ENCODE measurements around the gene SUN2. TPM values are rescaled to one million over a fixed set of nuclear protein-coding genes. Genes with fewer than 3 reads are reported as not detected.

Gene SUN2
- total RNA-seq, 1 experiment from 2014 or later, result 110 TPM

DNA sequence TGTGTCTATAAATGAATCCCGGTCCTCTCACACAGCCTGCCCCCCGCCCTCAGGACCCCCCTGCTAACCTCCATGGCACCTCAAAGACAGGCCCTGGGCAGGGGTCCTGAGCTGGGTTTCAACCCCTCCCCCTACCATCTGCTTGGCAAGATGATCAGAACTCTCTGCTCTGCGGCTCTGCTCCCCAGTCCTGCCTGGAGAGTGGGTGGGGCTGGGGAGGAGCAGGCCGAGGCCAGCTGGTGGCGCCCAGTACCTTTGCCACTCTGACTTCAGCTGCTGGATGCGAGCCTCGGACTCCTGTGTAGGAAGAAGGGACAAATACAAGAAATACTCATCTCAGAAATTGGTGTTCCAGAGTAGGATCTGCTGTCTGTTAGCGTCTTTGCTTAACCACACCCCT, 15.0 kb downstream of the SUN2 start:
- in situ Hi-C loops (cut with HindIII; ENCODE audit: low pct_unique_long_range_greater_than_20kb, low sequenced_read_pairs), result no loop called here
- no peak for DNase-seq (ENCODE audit: low read depth)

DNA sequence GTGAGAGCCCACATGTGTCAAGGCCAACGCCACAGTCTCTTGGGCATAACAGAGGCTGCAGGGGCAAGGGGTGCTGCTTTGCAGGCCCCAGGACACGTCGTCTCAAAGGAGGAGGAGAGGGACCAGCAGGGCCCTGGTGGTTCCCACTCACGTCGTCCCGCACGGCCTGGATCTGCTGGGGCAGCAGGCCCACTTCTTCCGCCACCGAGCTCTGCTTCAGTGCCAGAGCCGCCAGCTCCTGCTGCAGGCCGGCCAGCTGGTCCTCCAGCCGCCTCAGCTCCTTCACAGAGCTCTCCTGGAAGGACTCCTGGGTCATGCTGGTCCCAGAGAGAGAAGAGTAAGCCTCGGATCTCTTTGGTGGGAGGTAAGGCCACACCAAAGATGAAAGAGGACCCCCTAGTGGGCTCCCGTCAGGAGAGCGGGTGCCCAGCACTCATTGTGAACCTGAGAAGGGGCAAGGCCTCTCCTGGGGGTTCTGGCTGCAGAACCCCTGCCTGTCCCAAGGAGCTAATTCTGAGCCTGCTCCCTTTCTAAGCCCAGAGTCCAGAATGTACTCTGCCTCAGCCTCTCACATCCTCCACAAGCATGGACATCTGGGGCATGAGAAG, 15.6 kb downstream of the SUN2 start:
- DNase-seq (ENCODE audit: low read depth), result no peak
- in situ Hi-C loops (cut with HindIII; ENCODE audit: low pct_unique_long_range_greater_than_20kb, low sequenced_read_pairs), result no loop called here

DNA sequence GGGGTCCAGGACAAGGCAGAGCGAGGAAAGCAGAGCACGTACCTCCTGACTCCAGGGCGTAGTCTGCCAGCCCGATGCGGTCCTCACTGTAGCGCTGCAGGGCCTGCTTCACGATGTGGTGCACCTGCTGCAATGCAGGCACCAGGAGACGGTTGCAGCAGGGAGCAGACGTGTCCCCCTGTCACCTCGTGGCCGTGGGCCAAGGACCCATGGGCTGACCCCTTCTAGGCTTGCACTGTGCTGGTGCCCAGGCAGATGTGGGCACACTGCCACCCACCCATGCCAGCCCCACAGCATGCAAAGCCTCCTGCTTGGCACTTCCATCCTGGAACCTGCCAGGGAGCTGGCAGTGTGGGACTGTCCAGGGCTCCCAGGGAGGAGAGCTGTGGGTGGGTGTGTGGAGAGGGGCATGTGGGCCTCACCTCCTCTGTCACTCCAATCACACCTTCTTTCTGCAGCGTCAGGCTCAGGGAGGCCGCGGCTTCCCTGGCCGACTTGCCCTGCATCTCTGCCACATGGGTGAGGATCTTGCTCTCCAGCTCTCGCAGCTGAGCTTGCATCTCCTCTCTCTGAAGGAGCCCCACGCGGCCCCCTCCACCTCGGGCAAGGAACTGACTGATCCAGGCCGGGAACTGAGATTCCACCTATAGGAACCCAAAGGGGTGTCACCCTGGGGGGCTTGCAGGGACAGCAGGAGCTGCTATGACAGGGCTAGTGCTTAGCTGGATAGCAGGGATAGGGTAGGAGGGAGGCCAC, 16.3 kb downstream of the SUN2 start:
- in situ Hi-C loops (cut with HindIII; ENCODE audit: low pct_unique_long_range_greater_than_20kb, low sequenced_read_pairs), result no loop called here

DNA sequence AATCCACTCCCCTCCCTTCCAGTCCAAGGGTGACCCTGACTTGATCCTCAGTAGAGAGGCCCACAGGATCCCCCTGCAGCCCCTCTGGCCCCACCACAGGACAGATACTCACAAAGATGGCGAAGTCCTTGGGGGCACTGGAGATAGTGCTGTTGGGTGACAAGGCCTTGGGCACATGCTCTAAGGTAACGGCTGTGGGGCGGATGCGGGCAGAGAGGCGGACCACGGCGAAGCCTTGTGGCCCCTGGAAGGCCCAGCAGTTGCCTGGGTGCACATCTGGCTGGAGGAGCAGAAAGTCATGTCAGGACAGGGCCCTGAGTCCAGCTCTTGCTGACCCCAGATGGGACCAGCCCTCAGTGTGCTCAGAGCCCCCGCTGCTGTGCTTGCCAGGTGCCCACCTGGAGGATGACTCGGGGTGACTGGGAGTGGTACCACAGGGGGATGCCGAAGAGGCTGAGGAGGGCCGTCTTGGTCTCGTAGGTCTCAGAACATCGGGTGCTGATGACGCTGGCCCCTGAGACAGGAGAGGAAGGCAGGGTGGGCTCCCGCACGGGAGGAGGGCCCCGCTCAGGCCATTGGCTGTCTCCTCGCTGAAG, 17.2 kb downstream of the SUN2 start:
- no peak for DNase-seq (ENCODE audit: low read depth)
- in situ Hi-C loops (cut with HindIII; ENCODE audit: low pct_unique_long_range_greater_than_20kb, low sequenced_read_pairs), result no loop called here

More for the DNA sequence above, 16.3 kb downstream of the SUN2 start:
- no peak for DNase-seq (ENCODE audit: low read depth)

DNA sequence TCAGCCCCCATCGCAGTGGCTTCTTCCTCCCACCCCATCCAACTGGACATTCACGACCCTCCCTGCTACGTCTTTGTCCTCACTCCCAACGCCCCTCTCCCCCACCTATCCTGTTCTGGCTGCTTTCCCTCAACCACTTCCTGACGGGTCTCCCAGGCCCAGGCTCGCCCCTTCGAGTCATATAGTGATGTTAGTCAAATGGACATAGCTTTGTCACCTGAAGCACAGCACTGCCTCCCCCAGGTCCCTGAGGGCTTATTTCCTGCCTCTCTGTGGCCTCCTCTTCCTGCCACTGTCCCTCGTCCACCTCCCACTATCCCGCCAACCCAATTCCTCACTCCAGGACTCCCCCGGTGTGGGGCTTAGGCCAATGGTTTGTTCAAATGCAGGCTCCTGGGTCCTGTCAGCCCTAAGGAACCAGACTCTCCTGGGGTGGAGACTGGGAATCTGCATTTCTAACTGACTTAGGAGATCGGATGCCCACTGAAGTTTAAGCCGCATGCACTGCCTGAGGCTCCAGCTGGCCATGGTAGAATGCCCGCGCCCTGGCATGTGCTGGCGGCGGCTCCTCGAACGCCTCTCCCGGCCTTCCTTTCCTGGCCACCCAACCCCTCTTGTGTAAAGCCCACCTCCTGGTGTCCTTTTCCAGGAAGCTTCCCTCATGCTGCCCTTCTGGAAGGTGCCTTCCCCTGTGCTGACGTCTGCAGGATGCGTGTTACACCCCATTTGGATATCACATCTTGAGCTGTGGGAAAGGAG, 18.3 kb downstream of the SUN2 start:
- in situ Hi-C loops (cut with HindIII; ENCODE audit: low pct_unique_long_range_greater_than_20kb, low sequenced_read_pairs), result no loop called here
- no peak for DNase-seq (ENCODE audit: low read depth)

DNA sequence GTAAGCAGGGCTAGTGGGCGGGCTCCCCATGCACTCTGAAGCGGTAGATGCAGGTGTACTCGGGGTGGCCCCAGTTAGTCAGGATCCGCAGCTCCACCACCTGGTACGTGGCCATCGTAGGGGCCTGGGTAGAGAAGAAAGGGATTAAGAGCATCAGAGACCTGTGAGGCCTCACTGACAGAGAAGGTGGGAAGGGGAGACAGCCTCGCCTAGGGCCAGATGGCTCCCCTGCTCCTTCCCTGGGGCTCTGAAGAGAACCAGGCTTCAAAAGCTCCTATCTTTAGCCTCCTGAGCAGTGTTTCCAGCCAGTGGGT, 19.6 kb downstream of the SUN2 start:
- in situ Hi-C loops (cut with HindIII; ENCODE audit: low pct_unique_long_range_greater_than_20kb, low sequenced_read_pairs), result no loop called here

DNA sequence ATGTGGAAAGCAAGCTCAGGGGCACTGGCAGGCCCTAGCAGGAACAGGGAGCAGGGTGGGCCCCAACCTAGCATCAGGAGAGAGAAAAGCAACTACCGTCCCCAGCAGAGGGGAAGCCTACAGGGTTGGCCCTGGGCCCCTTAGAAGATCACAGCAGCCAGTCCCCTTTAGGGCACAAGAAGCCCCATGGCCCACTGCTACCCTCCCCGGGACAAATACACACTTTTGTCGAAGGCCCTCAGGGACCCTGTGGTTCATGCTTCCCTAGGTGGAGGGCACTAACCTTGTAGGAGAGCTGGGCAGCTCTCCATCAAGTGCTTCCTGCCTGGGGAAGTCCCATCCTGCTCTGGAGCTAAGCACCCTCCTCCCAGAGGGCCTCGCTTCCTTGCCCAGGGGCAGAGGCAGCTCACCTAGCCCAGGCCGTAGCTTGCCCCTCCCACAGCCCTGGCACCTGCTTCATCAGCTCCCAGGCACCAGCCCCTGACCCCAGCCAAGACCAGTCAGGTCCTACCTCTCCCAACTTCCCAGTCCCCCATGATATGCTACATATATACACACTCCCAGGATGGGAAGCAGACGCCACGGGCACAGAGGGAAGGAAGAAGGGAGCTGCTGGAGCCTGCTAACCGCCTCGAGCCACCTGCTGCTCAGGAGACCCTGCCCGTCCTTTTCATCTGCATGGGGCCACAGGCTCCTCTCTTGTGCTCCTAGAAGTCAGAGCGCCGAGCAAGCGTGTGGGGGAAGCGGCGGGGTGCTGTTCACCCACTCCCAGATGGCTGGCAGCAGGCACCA, 20.1 kb downstream of the SUN2 start:
- DNase-seq (ENCODE audit: low read depth), result no peak
- in situ Hi-C loops (cut with HindIII; ENCODE audit: low pct_unique_long_range_greater_than_20kb, low sequenced_read_pairs), result no loop called here

More for the DNA sequence above, 19.6 kb downstream of the SUN2 start:
- no peak for DNase-seq (ENCODE audit: low read depth)

DNA sequence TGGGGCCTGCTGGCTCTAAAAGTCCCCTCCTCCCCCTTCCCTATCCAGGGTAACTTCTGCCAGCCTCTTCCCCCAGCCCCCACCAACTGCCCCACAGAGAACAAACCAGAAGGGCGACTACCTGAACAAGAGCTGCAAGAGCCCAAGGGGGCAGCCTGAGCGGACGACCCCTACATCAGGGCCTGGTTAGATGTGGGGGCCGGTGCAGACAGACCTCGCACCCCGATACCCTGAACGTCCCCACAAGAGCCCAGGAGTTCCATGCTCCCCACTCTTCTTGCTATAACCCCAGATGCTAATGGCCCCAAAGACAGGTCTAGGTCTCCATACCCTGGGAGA, 20.7 kb downstream of the SUN2 start:
- in situ Hi-C loops (cut with HindIII; ENCODE audit: low pct_unique_long_range_greater_than_20kb, low sequenced_read_pairs), result no loop called here
- no peak for DNase-seq (ENCODE audit: low read depth)

DNA sequence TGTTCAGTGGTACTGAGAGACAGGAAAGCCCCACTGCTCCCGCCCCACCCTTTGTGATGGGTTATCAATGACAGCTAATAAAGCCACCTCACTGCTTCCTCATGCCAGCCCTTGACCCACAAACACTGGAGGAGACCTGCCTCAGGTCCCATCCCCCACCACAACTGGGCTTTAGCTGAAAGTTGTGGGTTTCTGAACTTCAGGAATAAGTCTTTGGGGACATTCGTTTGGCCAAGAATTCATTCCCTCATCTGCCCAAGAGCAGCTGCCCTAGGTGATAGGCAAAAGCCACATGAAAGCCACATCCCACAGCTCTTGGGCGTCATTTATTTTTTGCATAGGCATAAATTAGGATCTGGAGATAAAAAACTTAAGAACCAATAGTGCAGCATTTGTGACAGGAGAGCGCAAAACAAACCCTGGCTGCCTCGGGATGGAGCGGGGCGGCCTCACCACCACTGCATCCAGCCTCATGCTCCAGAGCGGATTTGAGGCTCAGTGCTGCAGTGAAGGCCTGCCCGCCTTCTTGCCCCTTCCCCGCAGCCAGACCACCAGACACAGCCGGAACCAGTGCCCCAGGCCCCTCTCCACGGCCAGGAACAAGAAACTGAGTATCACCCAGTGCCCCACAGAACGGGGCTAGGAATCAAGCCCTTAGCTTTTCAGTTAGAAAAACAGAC, 21.2 kb downstream of the SUN2 start:
- in situ Hi-C loops (cut with HindIII; ENCODE audit: low pct_unique_long_range_greater_than_20kb, low sequenced_read_pairs), result no loop called here
- DNase-seq (ENCODE audit: low read depth), result no peak

DNA sequence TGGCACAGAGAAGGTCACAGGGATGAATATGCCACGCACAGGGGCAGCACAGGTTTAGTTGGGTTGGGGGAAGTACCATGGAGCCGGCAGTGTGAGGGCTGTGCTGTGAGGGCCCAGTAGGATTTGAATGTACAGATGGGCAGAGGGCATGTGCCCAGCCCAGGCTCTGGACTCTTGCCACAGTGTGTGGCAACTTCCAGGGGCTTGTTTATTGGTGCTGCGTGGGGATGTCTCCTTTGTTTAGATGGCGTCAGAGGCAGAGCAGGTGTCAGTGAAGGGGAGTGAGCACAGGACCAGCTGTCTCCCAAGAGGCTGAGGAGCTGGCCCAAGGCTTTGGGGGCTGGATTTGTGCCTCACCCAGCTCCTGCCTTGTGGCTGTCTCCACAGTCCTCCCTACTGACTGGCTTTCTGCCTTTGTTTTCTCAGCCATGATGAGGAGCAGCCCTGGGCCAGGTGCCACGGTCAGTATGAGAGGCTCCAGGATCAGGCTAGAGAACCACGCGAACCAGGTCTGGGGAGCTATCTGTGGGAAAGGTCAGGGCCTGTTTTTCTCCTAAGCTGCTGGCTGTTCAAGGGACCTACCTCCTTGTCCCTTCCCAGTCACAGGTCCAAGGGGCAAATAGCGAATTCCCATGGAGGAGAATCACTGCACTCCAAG, 21.9 kb downstream of the SUN2 start:
- in situ Hi-C loops (cut with HindIII; ENCODE audit: low pct_unique_long_range_greater_than_20kb, low sequenced_read_pairs), result no loop called here

DNA sequence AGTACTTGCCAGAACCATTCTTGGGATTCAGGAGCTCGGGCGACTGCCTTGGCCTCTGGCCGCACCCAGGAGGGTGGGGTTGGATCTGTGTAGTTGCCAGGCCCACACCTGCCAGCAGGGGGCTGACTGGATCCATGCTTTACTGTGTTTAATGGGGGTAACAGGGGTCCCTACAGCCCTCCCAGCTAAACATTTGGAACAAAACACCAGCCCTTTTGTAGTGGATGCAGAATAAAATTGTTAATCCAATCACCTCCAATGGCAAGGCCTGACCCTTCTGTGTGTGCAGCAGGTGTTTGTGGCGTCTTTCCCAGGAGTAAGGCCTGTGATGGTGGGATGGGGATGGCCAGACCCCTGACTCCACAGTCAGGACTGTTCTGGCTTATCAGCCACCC, 22.5 kb downstream of the SUN2 start:
- in situ Hi-C loops (cut with HindIII; ENCODE audit: low pct_unique_long_range_greater_than_20kb, low sequenced_read_pairs), result no loop called here
- no peak for DNase-seq (ENCODE audit: low read depth)

More for the DNA sequence above, 21.9 kb downstream of the SUN2 start:
- DNase-seq (ENCODE audit: low read depth), result no peak

DNA sequence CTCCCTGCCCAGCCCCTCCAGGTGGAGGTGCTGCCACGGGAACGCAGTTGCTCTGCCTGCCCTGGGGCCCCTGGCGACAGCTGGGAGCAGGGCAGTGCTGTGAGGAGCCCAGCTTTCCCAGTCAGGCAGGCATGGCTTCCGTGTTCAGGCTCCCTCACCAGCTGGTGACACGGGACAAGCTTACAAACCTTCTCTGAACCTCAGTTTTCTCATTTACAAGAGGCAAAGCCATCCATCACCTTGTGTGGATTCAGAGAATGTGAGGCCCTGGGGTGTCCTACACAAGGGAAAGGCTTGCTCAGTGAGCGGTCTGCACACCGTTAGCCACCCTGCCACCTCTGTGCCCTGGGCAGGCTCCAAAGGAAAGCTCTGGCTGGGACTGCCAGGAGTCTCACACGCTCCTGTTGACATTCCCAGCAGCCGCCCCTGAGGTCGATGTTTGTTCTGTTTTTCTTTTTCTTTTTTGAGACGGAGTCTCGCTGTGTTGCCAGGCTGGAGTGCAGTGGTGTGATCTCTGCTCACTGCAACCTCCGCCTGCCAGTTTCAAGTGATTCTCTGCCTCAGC, 23.5 kb downstream of the SUN2 start:
- in situ Hi-C loops (cut with HindIII; ENCODE audit: low pct_unique_long_range_greater_than_20kb, low sequenced_read_pairs), result no loop called here
- no peak for DNase-seq (ENCODE audit: low read depth)

DNA sequence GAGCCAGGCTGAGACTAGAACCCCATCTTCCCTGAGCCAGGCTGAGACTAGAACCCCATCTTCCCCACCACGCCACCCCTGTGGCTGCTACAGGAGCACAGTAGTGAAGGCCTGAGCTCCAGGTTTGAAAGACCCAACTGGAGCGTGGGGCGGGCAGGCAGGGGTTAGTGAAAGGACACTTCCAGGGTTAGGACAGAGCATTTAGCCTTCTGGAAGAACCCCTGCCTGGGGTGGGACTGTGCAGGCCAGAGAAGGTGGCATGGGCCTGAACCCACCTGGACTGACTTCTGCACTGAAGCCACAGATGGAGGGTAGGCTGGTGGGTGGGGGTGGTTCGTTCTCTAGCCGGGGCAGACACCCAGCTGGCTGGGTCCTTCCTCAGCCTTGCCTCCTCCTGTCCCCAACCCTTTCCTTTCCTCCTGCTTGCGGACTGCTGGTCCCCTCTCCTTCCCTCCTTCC, 24.1 kb downstream of the SUN2 start:
- no peak for DNase-seq (ENCODE audit: low read depth)
- in situ Hi-C loops (cut with HindIII; ENCODE audit: low pct_unique_long_range_greater_than_20kb, low sequenced_read_pairs), result no loop called here

DNA sequence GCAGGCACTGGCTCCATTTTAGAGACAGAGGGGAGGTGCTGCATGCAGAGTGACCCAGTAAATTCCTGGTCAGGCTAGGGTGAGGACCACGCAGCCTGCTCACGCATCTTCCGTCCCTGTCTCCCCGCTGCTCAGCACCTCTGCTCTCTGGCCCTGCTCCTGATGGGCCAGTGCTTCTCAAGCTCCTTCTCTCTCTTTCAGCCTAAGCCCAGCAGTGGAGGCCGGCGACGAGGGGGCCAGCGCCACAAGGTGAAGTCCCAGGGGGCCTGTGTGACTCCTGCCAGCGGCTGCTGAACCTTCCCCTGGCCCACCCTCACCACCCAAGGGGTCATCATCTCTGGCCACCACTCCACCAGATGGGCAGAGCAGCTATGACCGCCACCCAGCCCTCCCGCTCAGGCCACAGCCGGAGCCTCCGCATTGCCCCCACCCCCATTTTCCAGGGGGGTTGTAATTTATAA, 25.4 kb downstream of the SUN2 start:
- no peak for DNase-seq (ENCODE audit: low read depth)
- in situ Hi-C loops (cut with HindIII; ENCODE audit: low pct_unique_long_range_greater_than_20kb, low sequenced_read_pairs), result no loop called here

DNA sequence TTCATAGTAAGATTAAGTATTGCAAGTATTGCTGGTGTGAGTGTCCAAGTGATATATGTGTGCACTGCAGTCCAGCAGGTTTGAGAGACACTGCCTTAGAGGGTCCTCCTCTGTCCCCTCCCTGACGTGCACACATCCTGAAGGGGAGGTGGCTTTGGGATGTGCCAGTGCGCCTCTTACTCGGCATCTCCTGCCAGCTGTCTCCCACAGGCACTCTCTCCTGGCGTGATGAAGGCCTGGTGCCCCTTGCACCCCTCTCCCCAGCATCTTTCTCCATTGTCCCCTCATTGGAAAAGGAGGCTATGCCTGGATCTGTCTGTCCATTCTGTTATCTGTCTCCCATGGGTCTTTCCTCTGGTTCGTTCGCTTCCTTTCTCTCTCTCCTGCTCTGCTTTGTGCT, 25.9 kb downstream of the SUN2 start:
- in situ Hi-C loops (cut with HindIII; ENCODE audit: low pct_unique_long_range_greater_than_20kb, low sequenced_read_pairs), result no loop called here
- DNase-seq (ENCODE audit: low read depth), result no peak

DNA sequence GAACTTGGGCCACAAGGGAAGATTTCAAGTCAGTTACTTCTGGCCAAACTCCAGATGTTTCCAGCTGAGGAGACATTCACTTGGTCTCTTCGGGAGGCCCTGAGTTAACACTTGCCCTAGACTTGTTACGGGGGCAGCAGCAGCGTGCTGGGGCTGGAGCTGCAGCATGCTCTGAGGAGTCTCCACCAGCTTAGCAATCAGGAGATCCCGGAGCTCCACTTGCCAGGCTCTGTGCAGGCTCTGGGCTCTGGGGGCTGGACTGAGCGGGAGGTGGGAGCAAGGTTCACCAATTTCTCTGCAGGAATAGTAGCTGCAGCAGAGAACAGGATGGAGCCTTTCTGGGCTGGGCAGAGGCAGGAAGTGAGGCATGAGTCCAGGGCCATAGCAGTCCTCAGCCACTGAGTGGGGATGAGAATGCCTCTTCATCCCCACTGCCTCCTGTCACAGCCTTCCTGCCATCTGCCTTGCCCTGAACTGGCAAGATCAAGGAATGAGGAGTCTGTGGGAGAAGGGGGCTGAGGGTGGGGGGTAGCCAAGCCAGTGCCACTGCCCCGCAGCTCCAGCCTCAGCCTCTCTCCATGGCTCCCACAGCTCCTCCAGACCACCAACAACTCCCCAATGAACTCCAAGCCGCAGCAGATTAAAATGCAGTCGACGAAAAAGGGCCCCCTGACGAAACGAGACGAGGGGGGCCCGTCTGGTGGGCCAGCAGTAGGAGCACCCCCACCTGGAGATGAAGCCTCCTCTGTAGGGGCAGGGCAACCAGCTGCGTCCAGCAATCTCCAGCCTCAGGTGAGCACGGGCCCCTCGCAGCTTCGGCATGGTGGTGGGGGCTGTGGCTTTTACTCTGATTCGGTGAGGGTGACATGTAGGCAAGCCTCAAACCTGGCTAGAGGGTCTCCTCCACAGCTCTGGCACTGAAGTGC, 26.7 kb downstream of the SUN2 start:
- in situ Hi-C loops (cut with HindIII; ENCODE audit: low pct_unique_long_range_greater_than_20kb, low sequenced_read_pairs), result no loop called here
- no peak for DNase-seq (ENCODE audit: low read depth)

Measured in Caki2 (cell line).